Suprapubic skin (tissue), 4 donors: ENCODE measurements around the gene CLNK. TPM values are rescaled to one million over a fixed set of nuclear protein-coding genes. Genes with fewer than 3 reads are reported as not detected.

Experiments
- DNase-seq, 2 donors: peaks; one replicate each; pipeline ENCODE4 v3.0.0-alpha.2; 2019; ENCODE audit warnings: low spot score in 2 of 2
- H3K27ac ChIP-seq: fragments of 200-600 bp; sonication (generic); one replicate; pipeline ENCODE4 v1.5.1; 2019
- H3K27me3 ChIP-seq: fragments of 200-600 bp; sonication (generic); one replicate; pipeline ENCODE4 v1.5.1; 2019
- H3K36me3 ChIP-seq: fragments of 200-600 bp; sonication (generic); one replicate; pipeline ENCODE4 v1.5.1; 2019
- H3K4me1 ChIP-seq: fragments of 200-600 bp; sonication (generic); one replicate; pipeline ENCODE4 v1.5.1; 2019
- H3K4me3 ChIP-seq: fragments of 200-600 bp; sonication (generic); one replicate; pipeline ENCODE4 v1.5.1; 2019; ENCODE audit warnings: mild to moderate bottlenecking
- H3K9me3 ChIP-seq: fragments of 200-600 bp; sonication (generic); one replicate; pipeline ENCODE4 v1.5.1; 2019
- EP300 ChIP-seq: sonication (generic); formaldehyde crosslinking; IDR thresholded peaks from one replicate; pipeline ENCODE4 v1.6.1; 2017; ENCODE audit warnings: antibody characterized with exemption
- POLR2A ChIP-seq, 2 donors: fragments of 450-650 bp; IDR thresholded peaks; one replicate each; pipeline ENCODE4 v1.6.1; 2017; ENCODE audit warnings: antibody characterized with exemption in 2 of 2, mild to moderate bottlenecking in 2 of 2, moderate library complexity in 2 of 2
- POLR2AphosphoS5 ChIP-seq, 3 donors: sonication (generic); formaldehyde crosslinking; IDR thresholded peaks; one replicate each; pipeline ENCODE4 v1.6.1; 2017; ENCODE audit warnings: antibody characterized with exemption in 3 of 3
- WGBS: methylation state at CpG from one replicate; pipeline ENCODE4 v1.1.5; 2018; 5-methylcytosine and 5-hydroxymethylcytosine counted together
- total RNA-seq, 4 donors: library from RNA; depleted of rRNA; stranded (reverse); fragments of >200 nt; gene quantifications; one replicate each; pipeline ENCODE4 v1.1.0, GENCODE V29; 2016
- TF ChIP-seq, protein P1 (sequence below), 2 donors: fragments of 200-600 bp in 1 of 2; fragments of 450-650 bp in 1 of 2; sonication (generic) in 1 of 2; IDR thresholded peaks; one replicate each; pipeline ENCODE4 v1.5.1; 2016 to 2019; ENCODE audit warnings: antibody characterized with exemption in 2 of 2, mild to moderate bottlenecking in 1 of 2, moderate library complexity in 1 of 2

Gene CLNK
- total RNA-seq, 4 donors from 2014 or later: 0.11 to 0.64 (median 0.52) TPM; not detected in 1

DNA sequence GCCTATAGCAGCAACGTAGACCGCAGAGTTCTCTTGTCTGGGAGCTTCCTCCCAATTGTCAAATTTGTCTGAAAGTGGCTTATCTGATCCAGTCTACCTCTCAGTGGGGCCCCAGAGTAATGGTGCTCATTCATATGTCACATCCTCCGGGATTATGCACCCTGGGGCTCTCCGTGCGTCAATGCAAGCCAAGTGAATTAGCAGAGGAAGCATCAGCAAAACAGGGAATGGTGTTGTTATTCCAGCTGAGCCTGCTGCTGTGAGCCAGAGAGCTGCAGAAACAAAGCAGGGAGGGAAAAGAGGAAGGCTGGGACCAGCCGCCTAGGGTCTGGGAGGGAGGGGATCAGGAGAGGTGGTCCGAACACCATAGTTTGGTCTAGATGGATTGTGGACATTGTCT, 95.2 kb downstream of the CLNK start:
- no peaks in the 10 kb centered on the region for H3K27me3 ChIP-seq
- peaks cover 5% of the 10 kb centered on the region for H3K4me1 ChIP-seq
- no peak overlapping the region for H3K4me3 ChIP-seq
- WGBS: 62% methylated on average over 7 of the region's 7 CpGs
- H3K9me3 ChIP-seq: no peaks in the 10 kb centered on the region
- H3K36me3 ChIP-seq: no peaks in the 10 kb centered on the region
- no peak for TF ChIP-seq POLR2AphosphoS5 (IDR thresholded peaks at IDR 0.05)
- no peak for TF ChIP-seq POLR2A (IDR thresholded peaks at IDR 0.05)
- no peak for DNase-seq
- H3K27ac ChIP-seq: no peak overlapping the region

DNA sequence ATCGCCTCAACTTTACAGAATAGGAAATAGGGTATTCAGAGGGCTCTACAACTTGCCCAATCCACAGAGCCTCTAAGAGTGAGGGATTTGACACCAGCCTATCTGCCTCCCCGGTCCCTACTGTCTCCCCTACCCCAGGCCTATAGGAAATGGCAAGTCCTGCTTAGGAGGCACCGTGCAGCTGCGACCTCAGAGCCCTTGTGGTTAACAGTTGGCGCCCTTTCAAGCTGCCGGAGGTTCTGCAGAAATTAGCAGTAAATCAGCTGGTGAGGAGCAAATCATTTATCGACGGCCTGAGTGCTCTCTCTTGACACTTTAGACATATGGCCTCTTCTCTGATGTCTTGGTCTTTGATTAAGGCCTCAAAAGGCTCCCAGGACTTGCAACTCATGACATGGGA, 96.9 kb downstream of the CLNK start:
- no peaks in the 10 kb centered on the region for H3K36me3 ChIP-seq
- H3K27me3 ChIP-seq: no peaks in the 10 kb centered on the region
- H3K9me3 ChIP-seq: no peaks in the 10 kb centered on the region
- no peak for TF ChIP-seq POLR2AphosphoS5 (IDR thresholded peaks at IDR 0.05)
- TF ChIP-seq EP300: no peak
- TF ChIP-seq, protein P1, sequence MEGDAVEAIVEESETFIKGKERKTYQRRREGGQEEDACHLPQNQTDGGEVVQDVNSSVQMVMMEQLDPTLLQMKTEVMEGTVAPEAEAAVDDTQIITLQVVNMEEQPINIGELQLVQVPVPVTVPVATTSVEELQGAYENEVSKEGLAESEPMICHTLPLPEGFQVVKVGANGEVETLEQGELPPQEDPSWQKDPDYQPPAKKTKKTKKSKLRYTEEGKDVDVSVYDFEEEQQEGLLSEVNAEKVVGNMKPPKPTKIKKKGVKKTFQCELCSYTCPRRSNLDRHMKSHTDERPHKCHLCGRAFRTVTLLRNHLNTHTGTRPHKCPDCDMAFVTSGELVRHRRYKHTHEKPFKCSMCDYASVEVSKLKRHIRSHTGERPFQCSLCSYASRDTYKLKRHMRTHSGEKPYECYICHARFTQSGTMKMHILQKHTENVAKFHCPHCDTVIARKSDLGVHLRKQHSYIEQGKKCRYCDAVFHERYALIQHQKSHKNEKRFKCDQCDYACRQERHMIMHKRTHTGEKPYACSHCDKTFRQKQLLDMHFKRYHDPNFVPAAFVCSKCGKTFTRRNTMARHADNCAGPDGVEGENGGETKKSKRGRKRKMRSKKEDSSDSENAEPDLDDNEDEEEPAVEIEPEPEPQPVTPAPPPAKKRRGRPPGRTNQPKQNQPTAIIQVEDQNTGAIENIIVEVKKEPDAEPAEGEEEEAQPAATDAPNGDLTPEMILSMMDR (IDR thresholded peaks at IDR 0.05): no peak
- no peak for TF ChIP-seq POLR2A (IDR thresholded peaks at IDR 0.05)
- peaks cover 11% of the 10 kb centered on the region for H3K4me1 ChIP-seq
- no peak overlapping the region for H3K4me3 ChIP-seq
- H3K27ac ChIP-seq: no peak overlapping the region
- WGBS: 59% methylated on average over 8 of the region's 8 CpGs
- no peak for DNase-seq

DNA sequence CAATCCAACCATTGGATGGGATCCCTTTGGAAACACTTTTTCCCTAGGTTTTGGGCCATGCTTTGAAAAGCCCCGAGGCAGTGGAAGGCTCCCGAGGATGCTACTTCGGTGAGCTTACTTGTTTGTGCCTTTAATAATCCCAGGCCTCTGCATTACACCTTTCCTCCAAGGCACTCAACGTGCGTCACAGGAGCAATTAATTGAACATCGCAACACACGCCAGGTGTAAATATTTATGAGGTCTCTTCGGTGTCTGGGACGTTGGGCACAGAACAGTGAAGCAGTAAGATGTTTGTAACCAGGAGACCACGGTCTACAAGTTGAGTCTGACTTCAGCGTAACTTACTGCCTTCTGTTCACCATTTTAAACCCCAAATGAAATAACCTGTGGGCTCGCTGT, 97.3 kb downstream of the CLNK start:
- DNase-seq: no peak
- WGBS: 92% methylated on average over 12 of the region's 12 CpGs
- Histone ChIP-seq H3K27me3 (no peaks in the 10 kb centered on the region), H3K36me3 (no peaks in the 10 kb centered on the region), H3K4me3 (no peak overlapping the region), H3K4me1 (peaks cover 11% of the 10 kb centered on the region), H3K9me3 (no peaks in the 10 kb centered on the region), H3K27ac (no peak overlapping the region)
- TF ChIP-seq POLR2A (IDR thresholded peaks at IDR 0.05): no peak
- TF ChIP-seq, protein P1 (IDR thresholded peaks at IDR 0.05): no peak
- TF ChIP-seq EP300: no peak
- no peak for TF ChIP-seq POLR2AphosphoS5 (IDR thresholded peaks at IDR 0.05)

DNA sequence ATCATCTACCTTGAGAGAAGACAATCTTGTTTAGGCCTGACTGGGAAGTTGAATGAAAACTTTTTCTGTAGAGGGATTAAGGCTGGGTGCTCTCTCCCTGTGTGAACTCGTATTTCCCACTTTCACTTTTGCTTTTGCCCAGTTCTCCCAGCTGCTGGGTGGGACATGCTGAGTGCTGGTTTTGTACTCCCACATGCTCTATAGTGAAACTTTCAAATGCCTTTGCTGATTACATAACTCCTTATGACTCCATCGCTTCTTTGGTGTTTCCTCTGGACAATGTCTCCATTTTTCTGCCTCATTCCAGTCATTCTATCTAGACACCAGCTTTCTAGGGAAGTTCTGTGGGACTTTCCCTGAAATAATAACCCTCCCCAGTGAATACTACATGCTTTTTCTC, 100.5 kb downstream of the CLNK start:
- TF ChIP-seq EP300 (no peak), POLR2AphosphoS5 (IDR thresholded peaks at IDR 0.05) (no peak), POLR2A (IDR thresholded peaks at IDR 0.05) (no peak)
- TF ChIP-seq, protein P1 (IDR thresholded peaks at IDR 0.05): no peak
- DNase-seq: no peak
- peak overlapping the region; percentile 17 for H3K4me3 ChIP-seq

DNA sequence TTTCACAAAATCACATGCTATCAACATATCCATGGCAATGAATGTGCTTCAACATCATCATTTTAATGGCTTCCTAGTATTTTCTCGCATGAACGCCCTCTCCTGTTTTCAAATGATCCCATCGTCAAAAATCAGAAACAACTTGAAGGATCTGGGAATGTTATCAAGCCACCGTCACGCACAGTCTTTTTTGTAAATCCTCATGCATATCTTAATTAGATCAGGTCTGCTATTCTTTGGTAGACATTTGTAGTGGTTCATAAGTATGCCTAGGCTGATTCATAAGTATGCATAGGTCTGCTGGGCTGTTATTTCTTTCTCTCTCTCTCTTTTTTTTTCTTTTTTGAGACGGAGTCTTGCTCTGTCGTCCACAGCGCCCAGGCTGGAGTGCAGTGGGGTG, 101.6 kb downstream of the CLNK start:
- 85% methylated on average over 8 of the region's 8 CpGs for WGBS
- H3K4me3 ChIP-seq: no peak overlapping the region
- H3K4me1 ChIP-seq: peaks cover 6% of the 10 kb centered on the region
- no peaks in the 10 kb centered on the region for H3K36me3 ChIP-seq
- TF ChIP-seq POLR2A (IDR thresholded peaks at IDR 0.05) (no peak), POLR2AphosphoS5 (IDR thresholded peaks at IDR 0.05) (no peak), EP300 (no peak)
- TF ChIP-seq, protein P1 (IDR thresholded peaks at IDR 0.05): no peak
- H3K27ac ChIP-seq: no peak overlapping the region
- H3K27me3 ChIP-seq: no peaks in the 10 kb centered on the region
- no peak for DNase-seq
- H3K9me3 ChIP-seq: no peaks in the 10 kb centered on the region

More for the DNA sequence above, 100.5 kb downstream of the CLNK start:
- Histone ChIP-seq H3K9me3 (no peaks in the 10 kb centered on the region), H3K27ac (no peak overlapping the region), H3K36me3 (no peaks in the 10 kb centered on the region), H3K4me1 (peaks cover 6% of the 10 kb centered on the region), H3K27me3 (no peaks in the 10 kb centered on the region)
- 12% methylated on average over 2 of the region's 2 CpGs for WGBS
